ENCODE measurements around the gene ALOX15B.

The ALOX15B gene

DNA sequence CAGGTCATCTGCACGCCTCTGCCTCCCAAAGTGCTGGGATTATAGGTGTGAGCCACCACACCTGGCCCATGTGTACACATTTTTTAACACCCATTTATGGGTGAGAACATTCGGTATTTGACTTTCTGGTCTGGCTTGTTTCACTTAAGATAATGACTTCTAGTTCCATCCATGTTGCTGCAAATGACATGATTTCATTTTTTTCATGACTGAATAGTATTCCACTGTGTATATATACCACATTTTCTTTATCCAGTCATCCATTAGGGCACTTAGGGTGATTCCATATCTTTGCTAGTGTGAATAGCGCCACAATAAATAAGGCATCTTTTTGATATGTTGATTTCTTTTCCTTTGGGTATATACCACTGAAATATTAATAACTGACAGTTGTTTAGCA, 43.0 kb downstream of the ALOX15B start:
- no peak for DNase-seq

GRCh38 chr17:8082292-8082691, 43.4 kb downstream of the ALOX15B start:
- DNase-seq, result no peak

DNA sequence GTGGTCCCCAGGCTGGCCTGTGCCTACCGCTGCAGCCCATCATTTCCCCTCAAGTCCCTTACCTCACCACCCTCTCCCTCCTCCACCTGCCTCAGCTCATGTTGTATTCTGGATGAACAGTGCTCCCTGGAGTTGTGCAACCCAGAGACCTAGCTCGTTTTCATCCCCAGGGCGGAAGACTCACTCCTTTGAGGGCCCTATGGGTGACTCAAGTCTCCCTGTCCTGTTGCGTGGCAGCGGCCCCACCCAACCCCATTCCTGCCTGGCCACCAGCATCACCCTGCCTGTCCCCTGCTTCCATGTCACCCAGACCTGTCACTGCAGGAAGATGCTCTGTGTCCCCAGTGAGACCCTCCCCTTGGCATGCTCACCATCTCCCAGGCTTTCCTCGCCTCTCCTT, 45.4 kb downstream of the ALOX15B start:
- no peak for DNase-seq

GRCh38 chr17:8087075-8087951, 48.5 kb downstream of the ALOX15B start, which contains the start of gene ALOX12B:
ALOX12B (minus strand) TSS chr17:8087716; CDS start chr17:8087442, 274 bp downstream.
- DNase-seq, result no peak

GRCh38 chr17:8087952-8088230, 49.0 kb downstream of the ALOX15B start:
- DNase-seq, result no peak

- no peak for DNase-seq
Observed at GRCh38 chr17:8089728-8090127, 50.9 kb downstream of the ALOX15B start.

DNA sequence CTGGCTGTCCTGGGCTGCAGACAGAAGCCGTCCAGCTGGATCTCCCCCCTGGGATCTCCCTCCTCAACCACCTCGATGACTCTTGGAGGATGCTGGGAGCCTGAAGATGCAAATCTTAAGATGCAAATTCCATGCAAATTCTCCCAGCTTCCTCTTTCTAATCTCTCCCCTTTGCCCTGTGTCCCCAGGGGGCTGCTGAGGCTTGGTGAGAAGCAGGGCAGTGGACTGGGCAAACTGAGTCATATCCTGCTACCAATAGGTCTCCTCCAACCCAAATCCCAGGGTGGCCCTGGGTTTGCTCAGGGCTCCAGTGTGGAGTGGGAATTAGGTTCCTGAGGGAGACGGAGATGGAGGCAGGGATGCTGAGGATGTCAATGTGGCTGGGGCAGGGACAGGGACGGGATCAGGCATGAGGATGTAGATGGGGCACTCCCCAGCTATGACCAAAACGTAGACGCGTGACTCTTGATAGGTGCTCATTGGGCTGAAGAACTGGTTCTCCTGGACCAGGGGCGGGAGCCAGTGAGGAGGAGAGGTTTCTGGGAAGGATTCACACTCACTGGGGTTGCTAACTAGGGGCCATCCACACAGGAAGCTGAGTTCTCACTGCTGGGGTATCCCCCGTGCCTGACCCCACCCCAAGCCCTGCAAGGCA, 52.3 kb downstream of the ALOX15B start:
- no peak for DNase-seq

DNA sequence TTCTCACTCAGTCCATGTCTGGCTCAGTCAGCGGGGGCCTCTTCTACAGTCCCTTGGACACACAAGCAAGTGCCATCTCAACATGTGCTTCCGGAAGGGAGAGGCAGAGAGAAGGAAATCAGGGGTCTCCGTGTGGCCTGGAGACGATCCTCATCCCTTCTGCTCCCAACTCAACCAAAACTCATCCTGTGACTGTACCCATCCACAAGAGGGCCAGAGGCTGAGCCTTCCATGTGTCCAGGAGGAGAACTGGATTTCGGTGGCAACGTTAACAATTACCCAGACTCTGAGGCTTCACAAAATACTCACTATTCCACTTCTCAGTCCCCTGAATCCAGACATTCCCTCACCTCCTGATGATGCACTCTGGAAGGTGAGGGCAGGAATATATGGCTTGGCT, 56.5 kb downstream of the ALOX15B start:
- no peak for DNase-seq

DNA sequence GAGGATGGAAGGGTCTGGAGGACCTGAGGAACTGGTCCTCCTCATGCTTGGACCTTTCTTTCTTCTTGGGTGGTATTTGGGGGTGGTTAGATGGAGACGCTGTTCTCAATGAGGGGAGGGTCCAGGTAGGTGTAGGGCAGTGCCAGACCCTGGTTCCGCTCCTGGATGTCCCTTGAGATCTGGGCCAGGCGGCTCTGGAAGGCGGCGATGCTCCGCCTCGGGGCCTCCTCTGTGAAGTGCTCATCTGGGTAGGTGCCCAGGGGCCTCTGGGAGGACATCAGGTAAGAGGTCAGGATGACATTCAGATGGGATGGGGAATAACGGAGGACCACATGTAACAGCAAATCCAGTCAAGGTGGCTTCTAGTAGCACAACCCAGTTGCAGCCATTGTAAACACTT, 57.7 kb downstream of the ALOX15B start:
- DNase-seq, result no peak
